ENCODE measurements around the gene CACNA1C.

GRCh38 chr12:2226641-2227040, 173.9 kb downstream of the CACNA1C start:
- TF ChIP-seq EZH2 (IDR thresholded peaks at IDR 0.05; ENCODE audit: low read depth): no peak
- no peak for TF ChIP-seq CTCF (conservative IDR thresholded peaks at IDR 0.05)

Measured in PC-9 (cell line).